HG02610 (cell line): ENCODE results near the gene SEC24C.
"Not testable (repeated sequence)": the region's sequence is repeated elsewhere in the genome, so short reads cannot be mapped to it uniquely, and the experiment has no call there.

ENCODE experiments used
- ATAC-seq: cut with Tn5 transposase; IDR thresholded peaks from one replicate; pipeline ENCODE4 v1.9.1; 2021; ENCODE audit warnings: mild to moderate bottlenecking, moderate library complexity; ENCODE audit not compliant: unreplicated experiment

The SEC24C gene

GRCh38 chr10:73743905-73744663, at the start of gene SEC24C:
SEC24C (plus strand) TSS chr10:73744372; CDS start chr10:73746833, 2,461 bp downstream.
- ATAC-seq = peak; percentile 81

- ATAC-seq = not testable (repeated sequence)
These were observed 48.9 kb upstream of the SEC24C start for GRCh38 chr10:73695302-73695701.

- not testable (repeated sequence) for ATAC-seq
These were observed 46.5 kb upstream of the SEC24C start, which contains the start of gene AGAP5 for GRCh38 chr10:73697675-73698159. AGAP5 (minus strand) TSS chr10:73698109; CDS start chr10:73697755, 354 bp downstream.

GRCh38 chr10:73698819-73699218, 45.4 kb upstream of the SEC24C start:
- not testable (repeated sequence) for ATAC-seq

DNA sequence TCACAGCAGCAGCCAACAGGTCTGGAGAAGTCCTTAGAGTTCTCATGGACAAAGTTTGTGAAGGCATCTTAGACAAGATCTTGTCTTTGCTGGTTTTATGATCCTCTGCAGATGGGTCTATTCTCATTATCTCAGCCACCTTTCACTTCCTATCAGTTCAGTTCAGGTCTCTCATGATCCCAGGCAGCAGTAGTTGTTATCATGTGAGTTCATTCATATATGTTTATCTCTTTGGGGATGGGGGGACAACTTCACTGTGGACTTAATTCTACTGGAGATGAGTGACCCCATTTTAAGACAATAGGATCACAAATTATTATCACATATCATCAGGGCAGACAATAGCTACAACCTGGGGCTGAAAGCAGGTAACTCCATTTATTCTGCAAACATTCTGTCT, 40.2 kb upstream of the SEC24C start:
- ATAC-seq = not testable (repeated sequence)

DNA sequence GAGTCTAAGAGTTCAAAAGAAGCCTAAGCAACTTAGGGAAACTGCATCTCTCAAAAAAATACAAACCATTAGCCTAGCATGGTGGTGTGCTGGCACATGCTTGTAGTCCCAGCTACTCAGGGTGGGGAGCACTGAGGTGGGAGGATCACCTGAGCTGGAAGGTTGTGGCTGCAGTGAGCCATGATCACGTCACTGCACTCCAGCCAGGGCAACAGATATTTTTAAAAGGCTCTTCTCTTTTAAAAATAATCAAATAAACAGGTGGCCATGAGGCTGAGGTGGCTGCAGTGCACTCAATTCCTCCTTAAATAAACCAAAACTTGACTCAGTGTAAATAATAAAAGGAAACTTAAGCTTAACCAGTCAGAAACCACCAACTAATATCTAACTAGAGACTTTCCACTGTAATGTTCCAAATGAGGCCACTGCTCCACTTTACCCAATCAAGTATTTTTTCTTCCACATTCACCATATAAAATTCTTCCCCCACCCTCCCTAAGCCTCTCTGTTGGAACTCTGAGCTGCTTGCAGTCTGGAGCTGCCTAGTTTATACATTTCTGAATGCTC, 38.6 kb upstream of the SEC24C start:
- not testable (repeated sequence) for ATAC-seq

- not testable (repeated sequence) for ATAC-seq
These were observed 37.7 kb upstream of the SEC24C start for GRCh38 chr10:73706488-73706887.

- not testable (repeated sequence) for ATAC-seq
These were observed 36.5 kb upstream of the SEC24C start for GRCh38 chr10:73707628-73708027.

GRCh38 chr10:73708122-73708521, 36.0 kb upstream of the SEC24C start:
- ATAC-seq = not testable (repeated sequence)

DNA sequence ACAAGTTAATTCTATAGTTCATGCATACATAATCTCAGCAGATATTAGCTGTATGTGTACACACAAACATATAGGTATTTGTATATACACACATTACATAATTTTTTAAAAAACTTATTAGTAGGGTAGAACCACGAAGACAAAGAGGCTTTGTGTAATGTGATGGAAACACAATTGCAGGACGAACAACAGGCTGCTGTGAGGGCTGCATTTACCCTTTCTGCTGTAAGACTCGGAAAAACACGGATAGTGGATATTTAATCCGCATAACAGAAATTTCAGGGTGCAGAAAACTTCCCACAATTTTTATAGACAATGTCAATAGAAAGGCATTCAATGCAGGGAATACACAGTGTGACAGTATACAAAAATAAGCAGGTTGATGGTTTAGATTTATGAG, 32.5 kb upstream of the SEC24C start:
- not testable (repeated sequence) for ATAC-seq

DNA sequence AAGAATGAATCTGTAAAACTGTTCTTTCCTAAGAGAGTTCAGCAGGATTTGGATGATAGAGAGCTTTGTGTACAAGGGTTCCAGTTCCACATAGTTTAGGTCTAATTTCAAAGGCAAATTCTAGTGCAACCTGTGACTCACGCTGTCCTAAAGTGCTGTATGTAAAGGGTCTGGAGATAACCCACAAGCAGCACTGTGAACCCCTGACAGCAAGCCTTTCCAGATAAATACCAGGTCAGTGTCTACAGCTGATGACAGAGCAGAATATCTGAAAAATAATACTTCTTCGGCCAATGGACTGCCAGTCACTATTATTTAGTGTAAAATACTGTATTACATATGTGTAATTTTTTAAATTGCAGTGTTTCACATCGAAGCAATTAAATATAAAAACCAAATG, 30.3 kb upstream of the SEC24C start:
- ATAC-seq = not testable (repeated sequence)

GRCh38 chr10:73714483-73714882, 29.7 kb upstream of the SEC24C start:
- ATAC-seq = not testable (repeated sequence)

DNA sequence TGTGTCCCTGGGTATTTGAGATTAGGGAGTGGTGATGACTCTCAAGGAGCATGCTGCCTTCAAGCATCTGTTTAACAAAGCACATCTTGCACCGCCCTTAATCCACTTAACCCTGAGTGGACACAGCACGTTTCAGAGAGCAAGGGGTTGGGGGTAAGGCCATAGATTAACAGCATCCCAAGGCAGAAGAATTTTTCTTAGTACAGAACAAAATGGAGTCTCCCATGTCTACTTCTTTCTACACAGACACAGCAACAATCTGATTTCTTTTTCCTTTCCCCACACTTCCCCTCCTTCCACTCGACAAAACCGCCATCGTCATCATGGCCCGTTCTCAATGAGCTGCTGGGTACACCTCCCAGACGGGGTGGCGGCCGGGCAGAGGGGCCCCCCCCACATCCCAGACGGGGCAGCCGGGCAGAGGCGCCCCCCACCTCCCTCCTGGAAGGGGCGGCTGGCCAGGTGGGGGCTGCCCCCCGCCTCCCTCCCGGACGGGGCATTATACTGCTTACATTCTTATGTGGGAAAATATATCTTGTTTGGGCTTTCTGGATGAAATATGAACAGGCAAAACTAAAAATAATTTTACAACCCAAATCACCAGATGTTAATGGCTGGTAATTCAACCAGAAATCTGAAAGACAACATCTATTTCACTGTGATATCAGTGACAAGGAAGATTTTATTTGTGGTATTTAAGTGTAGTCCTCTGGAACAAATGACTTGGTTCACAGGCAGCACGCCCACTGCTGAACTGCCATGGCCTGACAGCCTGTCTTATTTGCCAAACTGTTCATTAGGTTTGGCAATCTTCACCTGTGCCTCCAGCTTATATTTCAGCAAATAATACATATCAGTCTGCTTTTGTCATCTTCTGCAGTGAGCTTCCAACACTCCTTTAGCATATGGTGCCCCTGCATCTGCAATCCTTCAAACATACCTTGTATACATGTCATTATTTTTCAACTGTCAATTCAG, 28.7 kb upstream of the SEC24C start:
- ATAC-seq = not testable (repeated sequence)

- ATAC-seq = no peak
These were observed 27.9 kb upstream of the SEC24C start for GRCh38 chr10:73716251-73716650.

GRCh38 chr10:73717556-73717955, 26.6 kb upstream of the SEC24C start:
- ATAC-seq = peak; percentile 39

DNA sequence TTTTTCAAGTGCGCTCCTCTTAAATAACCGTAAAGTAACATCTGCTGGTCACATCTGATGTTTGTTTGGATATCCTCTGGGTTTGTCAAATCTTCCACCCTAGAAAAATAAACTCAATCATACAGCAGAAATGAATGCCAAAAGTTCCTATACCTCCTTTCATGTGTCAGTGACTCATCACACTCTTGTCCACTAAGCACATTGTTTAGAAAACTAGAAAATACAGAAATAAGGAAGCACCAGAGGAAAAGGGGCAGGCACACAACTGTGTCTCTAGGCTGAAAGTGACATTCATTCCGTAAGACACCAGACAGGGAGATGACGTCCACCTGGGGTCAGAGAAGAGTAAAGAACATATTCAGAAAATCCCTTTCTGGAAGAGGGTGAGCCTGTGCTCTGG, 23.6 kb upstream of the SEC24C start:
- not testable (repeated sequence) for ATAC-seq

DNA sequence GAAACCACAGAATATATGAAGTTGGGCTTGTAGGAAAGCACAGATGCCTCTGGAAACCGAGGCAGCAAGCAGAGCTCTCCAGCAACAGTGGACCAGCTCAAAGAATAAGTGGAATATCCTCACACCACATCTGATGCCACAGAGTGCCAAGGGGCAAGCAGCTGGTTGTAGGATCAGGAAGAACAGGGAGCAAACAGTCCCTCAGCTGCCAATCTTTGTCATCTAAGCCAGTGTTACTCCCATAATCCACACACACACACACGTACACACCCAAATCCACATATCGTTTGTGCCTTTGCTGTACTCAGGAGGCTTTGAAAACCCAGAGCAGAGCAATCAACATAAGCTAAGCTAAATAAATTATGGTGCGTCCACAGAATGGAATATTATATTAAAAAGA, 20.7 kb upstream of the SEC24C start:
- ATAC-seq = no peak

- ATAC-seq = not testable (repeated sequence)
These were observed 14.4 kb upstream of the SEC24C start for GRCh38 chr10:73729781-73730152.

DNA sequence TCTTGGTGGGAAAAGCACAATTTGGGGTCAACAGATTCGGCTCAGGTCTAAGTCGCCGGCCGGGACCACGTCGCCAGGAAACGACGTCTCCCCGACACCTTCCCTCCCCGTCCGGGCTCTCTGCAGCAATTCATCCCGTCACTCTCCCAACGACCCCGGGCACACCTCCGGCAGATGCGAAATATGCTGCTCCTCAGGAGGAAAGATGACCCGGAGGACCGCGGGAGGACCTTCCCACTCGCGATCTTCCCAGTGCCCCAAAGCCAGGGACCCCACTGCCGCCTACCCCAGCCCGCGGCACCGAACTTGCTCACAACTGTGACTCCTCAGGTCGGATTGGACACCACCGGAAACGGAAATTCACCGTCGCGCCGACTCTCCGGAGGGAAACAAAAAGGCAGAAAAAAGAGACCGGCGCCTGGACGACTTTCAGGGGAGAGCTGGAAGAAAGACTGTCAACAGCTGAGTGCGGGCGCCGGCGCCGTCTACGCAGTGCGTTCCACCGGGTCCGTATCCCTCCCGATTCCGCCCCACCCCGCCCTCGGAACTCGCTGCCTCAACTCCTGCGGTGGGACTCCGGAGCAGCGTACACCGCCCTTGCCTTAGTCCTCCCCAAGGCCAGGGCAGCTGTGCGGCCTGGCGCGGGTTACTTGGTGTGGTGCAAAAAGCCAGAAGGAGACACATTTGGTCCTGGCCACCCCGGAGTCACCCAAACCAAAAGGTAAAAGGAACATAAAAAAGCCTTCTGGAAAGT, 13.8 kb upstream of the SEC24C start:
- peak; percentile 81 for ATAC-seq
